GM12892 (cell line): Measurements from ENCODE around the gene GDI2.

Experiments
- POLR2A ChIP-seq: IDR thresholded peaks from 2 replicates; pipeline ENCODE4 v1.6.1; 2011; ENCODE audit warnings: low read depth, low read length, control low read depth
- POLR2AphosphoS5 ChIP-seq: IDR thresholded peaks from 2 replicates; pipeline ENCODE4 v1.6.1; 2011; ENCODE audit warnings: low read depth, low read length, control low read depth

DNA sequence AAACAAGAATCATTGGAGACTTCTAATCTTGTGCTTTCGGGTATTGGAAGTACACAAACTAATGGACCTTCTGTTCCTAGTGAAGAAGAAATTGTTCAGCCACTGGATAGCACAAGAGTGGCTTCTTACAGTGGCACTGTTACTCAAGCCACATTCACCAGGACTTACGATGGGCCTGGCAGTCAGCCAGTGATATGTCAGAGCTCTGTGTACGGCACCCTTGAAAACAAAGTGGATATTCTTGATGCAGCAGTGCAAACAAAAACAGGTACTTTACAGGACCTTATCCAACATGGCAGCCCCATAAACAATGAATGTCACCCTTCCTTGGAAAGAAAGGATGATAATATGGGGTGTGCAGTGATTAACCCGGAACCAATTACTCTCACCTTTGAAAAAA is 67.0 kb downstream of the GDI2 start:
- TF ChIP-seq POLR2AphosphoS5 = no peak
- TF ChIP-seq POLR2A = no peak
